Measurements from ENCODE around the gene ARL15. TPM values are rescaled to one million over a fixed set of nuclear protein-coding genes. Genes with fewer than 3 reads are reported as not detected.
"Not testable (repeated sequence)": the region's sequence is repeated elsewhere in the genome, so short reads cannot be mapped to it uniquely, and the experiment has no call there.

The ARL15 gene
- total and polyA plus RNA-seq, 4 donors: 5.7 to 66.2 (median 14.9) TPM

DNA sequence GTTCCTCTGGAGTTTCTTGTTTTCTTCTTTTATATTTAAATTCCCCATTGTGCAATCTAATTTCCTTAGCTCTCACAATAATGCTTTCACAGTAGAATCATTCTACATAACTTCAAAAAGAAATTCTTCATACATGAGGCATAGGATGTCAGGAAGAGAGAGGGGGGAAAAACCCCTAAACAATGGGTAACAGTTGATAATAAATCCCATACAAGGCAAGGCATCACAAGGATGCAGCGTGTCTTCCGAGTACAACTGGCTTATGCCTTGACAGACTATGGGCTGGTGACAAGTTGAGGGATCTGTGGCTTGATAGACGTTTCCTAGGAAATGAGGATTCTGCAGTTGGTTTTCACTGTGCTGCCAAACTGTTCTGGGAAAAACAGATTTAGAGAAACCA, 247.4 kb downstream of the ARL15 start:
- DNase-seq (no peak), ATAC-seq (ENCODE audit: insufficient read depth, low FRiP score) (no peak)
- H3K27ac ChIP-seq (ENCODE audit: low read depth in 1 of 2, low read length in 1 of 2): no peak overlapping the region
- H3K4me3 ChIP-seq: no peak overlapping the region
- H3K27me3 ChIP-seq (ENCODE audit: control insufficient read depth in 3 of 3, insufficient read depth in 3 of 3, low read length in 2 of 3): no peaks in the 10 kb centered on the region
- TF ChIP-seq, protein P1, sequence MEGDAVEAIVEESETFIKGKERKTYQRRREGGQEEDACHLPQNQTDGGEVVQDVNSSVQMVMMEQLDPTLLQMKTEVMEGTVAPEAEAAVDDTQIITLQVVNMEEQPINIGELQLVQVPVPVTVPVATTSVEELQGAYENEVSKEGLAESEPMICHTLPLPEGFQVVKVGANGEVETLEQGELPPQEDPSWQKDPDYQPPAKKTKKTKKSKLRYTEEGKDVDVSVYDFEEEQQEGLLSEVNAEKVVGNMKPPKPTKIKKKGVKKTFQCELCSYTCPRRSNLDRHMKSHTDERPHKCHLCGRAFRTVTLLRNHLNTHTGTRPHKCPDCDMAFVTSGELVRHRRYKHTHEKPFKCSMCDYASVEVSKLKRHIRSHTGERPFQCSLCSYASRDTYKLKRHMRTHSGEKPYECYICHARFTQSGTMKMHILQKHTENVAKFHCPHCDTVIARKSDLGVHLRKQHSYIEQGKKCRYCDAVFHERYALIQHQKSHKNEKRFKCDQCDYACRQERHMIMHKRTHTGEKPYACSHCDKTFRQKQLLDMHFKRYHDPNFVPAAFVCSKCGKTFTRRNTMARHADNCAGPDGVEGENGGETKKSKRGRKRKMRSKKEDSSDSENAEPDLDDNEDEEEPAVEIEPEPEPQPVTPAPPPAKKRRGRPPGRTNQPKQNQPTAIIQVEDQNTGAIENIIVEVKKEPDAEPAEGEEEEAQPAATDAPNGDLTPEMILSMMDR (IDR thresholded peaks at IDR 0.05; ENCODE audit: control extremely low read depth, extremely low read depth): no peak
- no peaks in the 10 kb centered on the region for H3K9me3 ChIP-seq (ENCODE audit: control insufficient read depth in 4 of 4, insufficient read depth in 3 of 4, low read length in 3 of 4)
- no peaks in the 10 kb centered on the region for H3K36me3 ChIP-seq (ENCODE audit: control insufficient read depth in 4 of 4, insufficient read depth in 4 of 4, low read length in 4 of 4)
- 85 to 87% methylated on average over 3 of the region's 3 CpGs for WGBS, 2 donors
- H3K9ac ChIP-seq (ENCODE audit: insufficient read depth in 1 of 2, low read length in 2 of 2): no peak overlapping the region
- no peaks in the 10 kb centered on the region for H3K4me1 ChIP-seq (ENCODE audit: control insufficient read depth in 5 of 5, insufficient read depth in 5 of 5, low read length in 5 of 5)

DNA sequence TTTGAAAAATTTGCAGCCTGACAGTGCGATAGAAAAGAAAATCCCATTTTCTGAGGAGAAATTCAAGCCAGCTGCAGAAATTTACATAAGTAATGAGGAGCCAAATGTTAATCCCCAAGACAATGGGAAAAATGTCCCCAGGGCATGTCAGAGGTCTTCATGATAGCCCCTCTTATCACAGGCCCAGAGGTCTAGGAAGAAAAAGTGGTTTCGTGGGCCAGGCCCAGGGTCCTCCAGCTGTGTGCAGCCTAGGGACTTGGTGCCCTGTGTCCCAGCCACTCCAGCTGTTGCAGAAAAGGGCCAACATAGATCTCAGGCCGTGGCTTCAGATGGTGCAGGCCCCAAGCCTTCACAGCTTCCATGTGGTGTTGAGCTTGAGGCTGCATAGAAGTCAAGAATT, 249.5 kb downstream of the ARL15 start:
- H3K9me3 ChIP-seq (ENCODE audit: control insufficient read depth in 4 of 4, insufficient read depth in 3 of 4, low read length in 3 of 4); H3K9ac ChIP-seq (ENCODE audit: insufficient read depth in 1 of 2, low read length in 2 of 2); H3K27ac ChIP-seq (ENCODE audit: low read depth in 1 of 2, low read length in 1 of 2); H3K27me3 ChIP-seq (ENCODE audit: control insufficient read depth in 3 of 3, insufficient read depth in 3 of 3, low read length in 2 of 3); ATAC-seq (ENCODE audit: insufficient read depth, low FRiP score); H3K36me3 ChIP-seq (ENCODE audit: control insufficient read depth in 4 of 4, insufficient read depth in 4 of 4, low read length in 4 of 4); DNase-seq; H3K4me1 ChIP-seq (ENCODE audit: control insufficient read depth in 5 of 5, insufficient read depth in 5 of 5, low read length in 5 of 5); H3K4me3 ChIP-seq: not testable (repeated sequence)
- 79 to 97% methylated on average over 3 of the region's 3 CpGs for WGBS, 2 donors

DNA sequence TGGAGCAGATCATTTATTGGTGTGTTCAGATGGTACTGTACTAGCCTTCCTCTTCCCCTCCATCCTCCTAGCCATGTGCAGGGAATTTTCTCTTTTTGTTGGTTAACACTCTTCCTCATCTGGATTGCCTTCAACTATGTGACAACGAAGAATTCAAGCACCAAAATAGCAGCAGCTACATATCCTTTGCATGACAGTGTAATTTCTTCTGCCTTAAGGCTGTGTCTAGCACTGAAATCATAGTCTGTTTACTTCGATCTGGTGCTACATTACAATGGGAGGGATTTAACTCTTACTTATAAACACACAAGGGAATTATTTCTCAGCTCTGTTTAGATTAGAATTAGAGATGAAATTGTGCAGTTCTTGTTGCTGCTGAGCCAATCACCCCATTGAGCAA, 260.4 kb downstream of the ARL15 start:
- Histone ChIP-seq H3K9ac (ENCODE audit: insufficient read depth in 1 of 2, low read length in 2 of 2) (no peak overlapping the region), H3K4me1 (ENCODE audit: control insufficient read depth in 5 of 5, insufficient read depth in 5 of 5, low read length in 5 of 5) (peaks cover 0 to 12% (median 4%) of the 10 kb centered on the region in 5 donors), H3K4me3 (no peak overlapping the region), H3K27me3 (ENCODE audit: control insufficient read depth in 3 of 3, insufficient read depth in 3 of 3, low read length in 2 of 3) (no peaks in the 10 kb centered on the region), H3K9me3 (ENCODE audit: control insufficient read depth in 4 of 4, insufficient read depth in 3 of 4, low read length in 3 of 4) (no peaks in the 10 kb centered on the region), H3K27ac (ENCODE audit: low read depth in 1 of 2, low read length in 1 of 2) (peak overlapping the region in 1 of 2 donors; percentile 33), H3K36me3 (ENCODE audit: control insufficient read depth in 4 of 4, insufficient read depth in 4 of 4, low read length in 4 of 4) (no peaks in the 10 kb centered on the region)
- peak in 2 of 3 donors; percentile 47 to 49 for DNase-seq
- ATAC-seq (ENCODE audit: insufficient read depth, low FRiP score): no peak
- TF ChIP-seq, protein P1 (IDR thresholded peaks at IDR 0.05; ENCODE audit: control extremely low read depth, extremely low read depth): no peak
- WGBS, 2 donors: 39 to 63% methylated on average over 2 of the region's 2 CpGs

DNA sequence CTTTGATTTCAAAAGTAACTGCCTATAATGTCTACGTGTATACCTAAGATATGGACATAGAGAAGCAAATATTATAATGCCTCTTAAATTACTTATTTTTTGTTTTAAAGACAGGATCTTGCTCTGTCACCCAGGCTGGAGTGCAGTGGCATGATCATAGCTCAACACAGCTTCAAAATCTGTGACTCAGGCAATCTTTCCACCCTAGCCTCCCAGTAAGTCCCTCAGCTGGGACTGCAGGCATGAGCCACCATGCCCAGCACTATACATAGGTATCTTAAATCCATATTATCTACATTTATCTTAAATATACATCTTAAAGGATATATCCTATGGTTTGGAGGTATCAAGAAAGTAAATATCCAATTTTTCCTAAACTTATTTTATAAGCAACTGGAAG, 261.2 kb downstream of the ARL15 start:
- Histone ChIP-seq H3K9ac (ENCODE audit: insufficient read depth in 1 of 2, low read length in 2 of 2) (no peak overlapping the region), H3K27ac (ENCODE audit: low read depth in 1 of 2, low read length in 1 of 2) (no peak overlapping the region), H3K9me3 (ENCODE audit: control insufficient read depth in 4 of 4, insufficient read depth in 3 of 4, low read length in 3 of 4) (no peaks in the 10 kb centered on the region), H3K4me1 (ENCODE audit: control insufficient read depth in 5 of 5, insufficient read depth in 5 of 5, low read length in 5 of 5) (peaks cover 0 to 12% (median 4%) of the 10 kb centered on the region in 5 donors), H3K27me3 (ENCODE audit: control insufficient read depth in 3 of 3, insufficient read depth in 3 of 3, low read length in 2 of 3) (no peaks in the 10 kb centered on the region), H3K4me3 (no peak overlapping the region), H3K36me3 (ENCODE audit: control insufficient read depth in 4 of 4, insufficient read depth in 4 of 4, low read length in 4 of 4) (no peaks in the 10 kb centered on the region)
- ATAC-seq (ENCODE audit: insufficient read depth, low FRiP score): no peak
- TF ChIP-seq, protein P1 (IDR thresholded peaks at IDR 0.05; ENCODE audit: control extremely low read depth, extremely low read depth): no peak
- 98% methylated on average over 1 of the region's 1 CpG for WGBS, 2 donors
- DNase-seq: no peak

All from lung (tissue), 12 donors.